GM18526 (cell line): Measurements from ENCODE around the gene DRICH1.

Experiments
- POLR2A ChIP-seq: IDR thresholded peaks from 3 replicates; pipeline ENCODE4 v1.6.1; 2011; ENCODE audit not compliant: insufficient read length; ENCODE audit errors: extremely low read depth

DRICH1 gene

GRCh38 chr22:23591846-23592245 is 40.3 kb downstream of the DRICH1 start:
- TF ChIP-seq POLR2A, result no peak

- no peak for TF ChIP-seq POLR2A
Measured at GRCh38 chr22:23591201-23591791, 40.8 kb downstream of the DRICH1 start.

DNA sequence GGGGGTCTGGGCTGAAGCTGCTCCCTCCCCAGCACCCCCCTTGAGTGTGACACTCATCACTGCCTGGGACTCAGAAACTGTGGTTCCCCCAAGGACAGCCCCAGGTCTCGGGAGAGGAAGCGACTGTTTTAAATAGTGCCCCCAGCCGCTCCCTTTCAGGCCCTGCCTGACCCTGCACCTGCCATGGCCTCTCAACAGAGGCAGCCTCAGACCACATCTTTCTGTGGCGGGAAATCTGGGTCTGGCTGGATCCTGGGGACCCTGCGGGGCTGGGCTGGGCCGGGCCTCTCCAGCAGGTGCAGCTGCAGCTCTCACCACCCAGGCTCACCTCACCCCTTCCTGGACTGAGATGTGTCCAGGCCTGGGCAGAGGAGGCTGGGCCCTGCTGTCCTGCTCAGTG is 48.3 kb downstream of the DRICH1 start:
- TF ChIP-seq POLR2A, result no peak

GRCh38 chr22:23583153-23583552 is 49.0 kb downstream of the DRICH1 start:
- TF ChIP-seq POLR2A, result no peak

DNA sequence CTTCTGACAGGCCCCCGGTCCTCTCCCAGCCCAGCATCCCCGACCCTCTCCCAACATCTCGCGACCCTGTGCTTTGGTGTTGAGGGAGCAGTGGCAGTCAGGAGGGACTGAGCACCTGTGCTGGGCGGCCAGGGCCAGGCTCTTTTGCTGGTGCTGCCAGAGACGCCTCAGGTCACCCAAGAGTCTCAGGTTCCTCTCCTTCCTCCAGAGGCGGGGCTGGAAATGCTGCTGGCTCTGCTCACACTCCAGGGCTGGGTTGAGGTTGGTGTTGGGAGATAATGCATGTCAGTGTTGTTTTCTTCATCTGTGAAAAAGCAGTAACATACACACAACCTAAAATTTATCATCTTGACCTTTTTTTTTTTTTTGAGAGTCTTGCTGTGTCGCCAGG is 50.9 kb downstream of the DRICH1 start:
- TF ChIP-seq POLR2A, result no peak

DNA sequence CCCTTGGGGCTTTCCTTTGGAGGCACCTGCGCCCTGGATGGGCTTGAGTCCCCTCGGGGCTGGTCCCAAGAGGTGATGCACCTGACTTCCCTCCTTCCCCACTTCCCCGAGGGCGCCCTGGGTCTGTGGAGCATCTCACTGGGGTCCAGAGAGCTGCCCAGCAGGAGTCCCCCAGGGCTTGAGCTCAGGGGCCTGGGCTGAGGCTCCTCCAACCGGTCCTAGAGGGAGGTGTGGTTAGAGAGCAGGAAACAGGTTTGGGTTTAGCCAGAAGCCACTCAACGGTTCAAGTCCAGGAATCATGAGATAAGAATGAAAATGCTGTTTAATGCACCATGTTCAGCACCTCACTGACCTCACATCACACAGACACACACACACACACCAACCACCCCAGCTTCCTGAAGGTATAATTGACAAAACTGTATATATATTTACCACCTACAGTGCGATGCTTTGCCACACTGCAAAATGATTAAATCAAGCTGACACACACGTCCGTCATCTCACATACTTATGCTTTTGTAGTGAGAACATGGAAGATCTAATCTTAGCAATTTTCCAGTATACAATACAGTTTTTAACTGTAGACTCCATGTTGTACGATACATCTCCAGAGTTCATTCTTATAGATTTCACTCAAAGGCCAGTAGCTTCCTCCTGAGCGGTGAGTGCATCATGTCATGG is 51.4 kb downstream of the DRICH1 start:
- TF ChIP-seq POLR2A, result no peak

- no peak for TF ChIP-seq POLR2A
Measured at GRCh38 chr22:23579870-23580575, 52.1 kb downstream of the DRICH1 start, which contains the start of gene IGLL1. TSS of gene IGLL1 (minus strand) at chr22:23580290. CDS start at chr22:23580190, 100 bp downstream.

DNA sequence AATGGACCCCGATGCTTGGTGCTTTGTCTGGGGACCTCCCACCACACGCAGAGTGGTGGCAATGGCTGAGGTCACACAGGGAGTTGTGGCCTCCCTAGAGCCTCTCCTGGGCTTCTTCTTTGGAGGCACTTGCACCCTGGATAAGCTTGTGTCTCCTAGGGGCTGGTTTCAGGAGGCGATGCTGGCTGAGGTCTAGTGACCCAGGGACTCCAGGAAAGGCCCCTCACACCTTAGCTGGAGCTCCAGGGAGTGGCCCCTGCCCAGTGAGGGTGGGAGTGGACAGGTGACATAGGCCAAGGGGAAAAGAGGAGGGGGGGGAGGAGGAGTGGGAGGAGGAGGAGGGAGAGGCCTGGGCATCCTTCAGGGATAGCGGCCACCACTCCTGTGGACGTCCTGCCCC is 52.8 kb downstream of the DRICH1 start:
- TF ChIP-seq POLR2A, result no peak

DNA sequence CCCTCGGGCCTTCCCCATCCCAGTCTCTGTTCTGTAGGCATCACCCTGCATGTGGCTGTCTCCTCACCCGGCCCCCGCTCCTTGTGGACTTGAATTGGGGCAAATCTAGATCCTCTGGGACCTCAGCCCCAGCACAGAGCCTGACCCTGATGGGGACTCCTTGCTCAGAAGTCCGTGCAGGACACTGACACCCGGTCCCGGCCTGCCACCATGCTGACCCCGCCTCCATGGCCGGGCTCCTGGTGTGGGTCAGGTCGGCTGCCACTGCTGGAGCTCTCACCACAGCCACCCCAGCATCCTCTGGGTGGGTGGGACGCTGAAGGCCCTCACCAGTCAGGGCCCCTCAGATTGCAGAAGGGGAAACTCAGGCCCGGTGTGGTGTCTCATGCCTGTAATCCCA is 53.8 kb downstream of the DRICH1 start:
- no peak for TF ChIP-seq POLR2A

DNA sequence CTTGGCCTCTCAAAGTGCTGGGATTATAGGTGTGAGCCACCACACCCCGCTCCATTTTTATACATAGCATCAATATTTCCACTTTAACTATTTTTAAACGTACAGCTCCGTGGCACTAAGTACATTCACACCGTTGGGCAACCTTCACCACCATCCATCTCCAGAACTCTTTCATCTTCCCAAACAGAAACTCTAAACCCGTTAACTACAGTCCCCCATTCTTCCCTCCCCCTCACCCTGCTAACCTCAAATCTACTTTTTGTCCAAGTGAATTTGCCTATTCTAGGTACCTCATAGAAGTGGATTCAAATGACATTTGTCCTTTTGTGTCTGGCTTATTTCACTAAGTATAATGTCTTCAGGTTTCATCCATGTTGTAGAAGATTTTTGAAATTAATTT is 55.4 kb downstream of the DRICH1 start:
- no peak for TF ChIP-seq POLR2A

- no peak for TF ChIP-seq POLR2A
Measured at GRCh38 chr22:23575601-23576000, 56.5 kb downstream of the DRICH1 start.

DNA sequence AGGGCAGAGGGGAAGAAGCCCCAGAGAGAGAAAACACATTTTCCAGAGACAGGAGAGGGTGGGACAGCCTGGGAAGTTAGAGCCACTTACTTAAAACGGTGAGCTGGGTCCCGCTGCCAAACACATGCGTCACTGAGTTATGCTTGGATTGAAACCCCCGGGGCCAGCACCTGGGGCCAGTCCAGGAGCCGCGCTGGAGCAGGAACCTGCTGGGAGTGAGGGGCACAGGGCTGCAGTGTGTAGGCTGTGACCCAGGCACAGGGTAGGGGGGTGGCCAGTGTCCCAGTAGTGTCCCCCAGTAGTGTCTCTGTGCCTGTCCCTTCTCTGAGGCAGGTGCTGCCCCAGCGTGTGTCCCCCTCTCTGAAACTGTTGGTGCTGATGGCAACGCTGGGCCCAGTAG is 57.2 kb downstream of the DRICH1 start:
- no peak for TF ChIP-seq POLR2A

GRCh38 chr22:23574371-23574811 is 57.7 kb downstream of the DRICH1 start:
- TF ChIP-seq POLR2A, result no peak

DNA sequence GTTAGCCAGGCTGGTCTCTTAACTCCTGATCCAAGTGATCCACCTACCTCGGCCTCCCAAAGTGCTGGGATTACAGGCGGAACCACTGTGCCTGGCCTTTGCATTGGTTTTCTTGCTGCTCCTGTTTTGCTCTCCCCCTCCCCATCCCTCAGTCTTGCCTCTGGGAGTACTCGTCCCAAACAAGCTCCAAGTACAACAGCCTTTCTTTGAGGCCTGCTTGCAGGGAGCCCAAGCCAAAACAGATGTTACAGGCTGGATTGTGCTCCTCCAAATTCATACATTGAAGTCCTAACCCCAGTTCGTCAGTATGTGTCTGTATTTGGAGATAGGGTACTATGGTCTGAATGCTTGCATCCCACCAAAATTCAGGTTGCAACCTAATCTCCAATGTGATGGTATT is 60.6 kb downstream of the DRICH1 start:
- no peak for TF ChIP-seq POLR2A

DNA sequence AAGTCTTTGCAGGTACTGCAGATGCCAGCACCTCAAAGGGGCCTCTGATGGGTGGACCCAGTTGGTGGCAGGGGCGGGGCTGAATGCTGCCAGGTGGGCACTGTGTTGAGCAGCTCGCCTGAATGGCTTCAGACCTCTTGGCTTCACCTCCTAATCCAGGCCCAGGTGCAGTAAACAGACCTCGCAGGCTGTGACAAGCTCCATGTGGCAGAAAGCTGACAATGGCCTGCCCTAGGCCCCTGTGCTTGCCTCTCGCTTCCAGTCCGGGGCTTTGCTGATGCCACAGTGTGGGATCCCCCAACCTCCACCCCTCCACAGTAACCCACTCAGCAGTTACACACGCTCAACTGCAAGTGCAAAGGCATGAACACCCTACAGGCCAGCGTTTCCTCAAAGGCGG is 61.4 kb downstream of the DRICH1 start:
- TF ChIP-seq POLR2A, result no peak

DNA sequence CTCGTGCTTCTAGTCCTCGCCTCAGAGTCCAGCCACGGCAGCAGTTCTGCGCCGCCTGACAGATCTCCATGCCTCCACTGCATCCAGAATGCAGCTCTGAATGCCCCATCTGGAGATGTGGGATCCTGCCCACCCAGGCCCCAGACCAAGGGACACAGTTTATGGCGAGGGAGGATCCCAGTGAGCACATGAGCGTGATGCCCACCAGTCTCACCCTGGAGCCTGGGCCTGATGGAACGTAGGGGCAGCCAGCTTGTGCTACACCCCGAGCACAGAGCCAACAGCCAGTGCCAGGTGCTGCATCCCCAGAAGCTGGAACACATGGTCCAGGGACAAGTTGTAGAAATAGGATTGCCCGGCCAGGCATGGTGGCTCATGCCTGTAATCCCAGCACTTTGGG is 62.4 kb downstream of the DRICH1 start:
- no peak for TF ChIP-seq POLR2A
